GM21723 (cell line): ENCODE measurements around the gene GPR101.
"Not testable (repeated sequence)": the region's sequence is repeated elsewhere in the genome, so short reads cannot be mapped to it uniquely, and the experiment has no call there.

Source experiments
- ATAC-seq: cut with Tn5 transposase; IDR thresholded peaks from one replicate; pipeline ENCODE4 v1.9.1; 2021; ENCODE audit warnings: mild to moderate bottlenecking, moderate library complexity; ENCODE audit not compliant: unreplicated experiment

Gene GPR101

GRCh38 chrX:137028699-137029098 lies 5.1 kb downstream of the GPR101 start:
- no peak for ATAC-seq

GRCh38 chrX:137025930-137026329 lies 7.9 kb downstream of the GPR101 start:
- no peak for ATAC-seq

GRCh38 chrX:137000236-137000635 lies 33.6 kb downstream of the GPR101 start:
- not testable (repeated sequence) for ATAC-seq

- ATAC-seq, result no peak
Measured at GRCh38 chrX:136999024-136999423, 34.8 kb downstream of the GPR101 start.
